GM12878 (cell line): Measurements from ENCODE around the gene CLDN24. TPM values are rescaled to one million over a fixed set of nuclear protein-coding genes. Genes with fewer than 3 reads are reported as not detected.

Experiments used
- ATAC-seq: fragments of 200-7000 bp; cut with Tn5 transposase; 3 replicates; pipeline ENCODE4 v1.9.1; 2020; ENCODE audit warnings: mild to moderate bottlenecking, moderate library complexity
- BruUV-seq: library from RNA; stranded (reverse); fragments of 400-500 nt; replicated peaks from 2 replicates; lab custom pipeline; 2021; lab: Mats Ljungman, UMichigan
- CTCF ChIA-PET: fragments of 300-600 bp; sonication (Branson Sonifier 250); formaldehyde crosslinking; extraction: SDS; loops from one replicate; lab custom pipeline; 2021; ENCODE audit warnings: inconsistent platforms; lab: Yijun Ruan, JAX
- POLR2A ChIA-PET: fragments of 350-600 bp; formaldehyde crosslinking; extraction: SDS; loops from one replicate; lab custom pipeline; 2021; ENCODE audit warnings: inconsistent platforms; lab: Charles Lee
- RAD21 ChIA-PET: fragments of 300-600 bp; sonication (Branson Sonifier 250); formaldehyde crosslinking; loops from one replicate; lab custom pipeline; 2023; ENCODE audit warnings: antibody characterized with exemption; ENCODE audit not compliant: unreplicated experiment; lab: Charles Lee
- SMC1A ChIA-PET: fragments of 300-600 bp; sonication (Branson Sonifier 250); formaldehyde crosslinking; loops from one replicate; lab custom pipeline; 2023; ENCODE audit not compliant: unreplicated experiment, uncharacterized antibody; lab: Charles Lee
- DNase-seq: peaks from one replicate; pipeline ENCODE4 v3.0.0-alpha.2; 2011; ENCODE audit warnings: low read depth, low spot score
- FAIRE-seq: peaks from 3 replicates; lab custom pipeline; 2011; peaks lifted over from hg19 to GRCh38; lab: Jason Lieb, UNC
- H2AFZ ChIP-seq: 2 replicates; pipeline ENCODE4 v1.6.0; 2011; ENCODE audit warnings: low read depth, low read length, control low read depth; ENCODE audit not compliant: control insufficient read depth
- H3K27ac ChIP-seq: 2 replicates; pipeline ENCODE4 v1.5.1; 2011; ENCODE audit warnings: control low read depth; ENCODE audit not compliant: control insufficient read depth, insufficient read depth
- H3K27me3 ChIP-seq, 2 experiments: replicated peaks in 1 of 2; 2 replicates each; pipeline versions ENCODE4 v1.6.0 to v1.6.1; 2011; ENCODE audit warnings: low read length in 1 of 2; ENCODE audit not compliant: control insufficient read depth in 2 of 2, insufficient read depth in 2 of 2
- H3K36me3 ChIP-seq, 2 experiments: 2 replicates each; pipeline ENCODE4 v1.5.1; 2011; ENCODE audit warnings: low read length in 1 of 2; ENCODE audit not compliant: control insufficient read depth in 2 of 2, insufficient read depth in 2 of 2
- H3K4me1 ChIP-seq: 2 replicates; pipeline ENCODE4 v1.6.1; 2011; ENCODE audit warnings: mild to moderate bottlenecking, low read length, moderate library complexity, mixed read lengths; ENCODE audit not compliant: control insufficient read depth, insufficient read depth
- H3K4me2 ChIP-seq: 2 replicates; pipeline ENCODE4 v1.6.0; 2011; ENCODE audit warnings: control low read depth; ENCODE audit not compliant: control insufficient read depth, insufficient read depth
- H3K4me3 ChIP-seq: fragments of 200-600 bp; sonication (generic); 2 replicates; pipeline ENCODE4 v1.5.1; 2016
- H3K79me2 ChIP-seq: 2 replicates; pipeline ENCODE4 v1.6.0; 2011; ENCODE audit warnings: low read length; ENCODE audit not compliant: control insufficient read depth, insufficient read depth
- H3K9ac ChIP-seq: 2 replicates; pipeline ENCODE4 v1.8.0; 2011; ENCODE audit warnings: low read length, control low read depth, mixed read lengths; ENCODE audit not compliant: control insufficient read depth, insufficient read depth
- H3K9me3 ChIP-seq: replicated peaks from 3 replicates; pipeline ENCODE4 v1.5.1; 2011; ENCODE audit warnings: mild to moderate bottlenecking, low read length; ENCODE audit not compliant: control insufficient read depth, insufficient read depth
- H4K20me1 ChIP-seq: 2 replicates; pipeline ENCODE4 v1.6.0; 2011; ENCODE audit not compliant: control insufficient read depth, insufficient read depth
- BMI1 ChIP-seq: fragments of 450-650 bp; IDR thresholded peaks from 2 replicates; pipeline ENCODE4 v1.6.1; 2016; ENCODE audit warnings: mild to moderate bottlenecking, moderate library complexity, borderline replicate concordance
- CBX3 ChIP-seq: fragments of 200-600 bp; sonication (generic); IDR thresholded peaks from 2 replicates; pipeline ENCODE4 v1.6.1; 2016; ENCODE audit warnings: low read depth, borderline replicate concordance
- CHD1 ChIP-seq: IDR thresholded peaks from 2 replicates; pipeline ENCODE4 v1.6.1; 2012; ENCODE audit warnings: low read depth, low read length, improper control_type of control experiment
- GATAD2B ChIP-seq: fragments of 450-650 bp; conservative IDR thresholded peaks from 2 replicates; pipeline ENCODE4 v1.6.1; 2017; ENCODE audit warnings: low read depth, mild to moderate bottlenecking, moderate library complexity
- HDAC6 ChIP-seq: fragments of 200-600 bp; sonication (generic); IDR thresholded peaks from one replicate; pipeline ENCODE4 v1.8.0; 2017; ENCODE audit warnings: antibody characterized with exemption; ENCODE audit not compliant: unreplicated experiment
- IRF3 ChIP-seq: fragments of 450-650 bp; IDR thresholded peaks from 2 replicates; pipeline ENCODE4 v1.6.1; 2014; ENCODE audit warnings: mild to moderate bottlenecking
- IRF4 ChIP-seq: IDR thresholded peaks from 2 replicates; pipeline ENCODE4 v1.6.1; 2011; ENCODE audit warnings: low read depth, low read length
- MYB ChIP-seq: fragments of 150-350 bp; IDR thresholded peaks from 2 replicates; pipeline ENCODE4 v1.6.1; 2014; ENCODE audit warnings: mild to moderate bottlenecking, low read depth, low read length, borderline replicate concordance
- NR2C2 ChIP-seq: IDR thresholded peaks from 2 replicates; pipeline ENCODE4 v1.6.1; 2011; ENCODE audit warnings: borderline replicate concordance, low read depth; ENCODE audit not compliant: control insufficient read depth, insufficient read length
- SP1 ChIP-seq: IDR thresholded peaks from one replicate; pipeline ENCODE4 v1.6.1; 2011; ENCODE audit warnings: low read depth, low read length
- SPI1 ChIP-seq: IDR thresholded peaks from 2 replicates; pipeline ENCODE4 v1.6.1; 2011; ENCODE audit warnings: low read depth, mild to moderate bottlenecking, low read length, moderate library complexity, borderline replicate concordance; ENCODE audit not compliant: insufficient read depth
- SREBF2 ChIP-seq: IDR thresholded peaks from 2 replicates; pipeline ENCODE4 v1.6.1; 2012; ENCODE audit warnings: mild to moderate bottlenecking, low read length
- STAT1 ChIP-seq: fragments of 450-650 bp; conservative IDR thresholded peaks from 2 replicates; pipeline ENCODE4 v1.6.1; 2014; ENCODE audit warnings: antibody characterized with exemption, mild to moderate bottlenecking
- TBL1XR1 ChIP-seq: IDR thresholded peaks from 2 replicates; pipeline ENCODE4 v1.6.1; 2012; ENCODE audit warnings: low read depth, low read length, improper control_type of control experiment
- WGBS: methylation state at CpG from one replicate; pipeline ENCODE4 v1.1.6; 2016; ENCODE audit warnings: low lambda C conversion rate; ENCODE audit not compliant: insufficient replicate concordance, insufficient coverage; ENCODE audit errors: missing lambda C conversion rate; 5-methylcytosine and 5-hydroxymethylcytosine counted together
- in situ Hi-C: fragments of 300-500 bp; cut with MboI; formaldehyde crosslinking; loops from 9 replicates; pipeline ENCODE4 v1.14.3; 2018; ENCODE audit warnings: mixed read lengths
- intact Hi-C: fragments of 100-400 bp; cut with micrococcal nuclease; formaldehyde crosslinking; loops from one replicate; pipeline ENCODE4 v1.14.2; 2022; ENCODE audit not compliant: unreplicated experiment
- polyA plus RNA-seq, 11 experiments: library from polyadenylated mRNA; depleted of rRNA in 4 of 11; unstranded in 6 of 11; stranded (reverse) in 5 of 11; fragments of >200 nt; fragmentation: Nextera tagmentation in 4 of 11; fragmentation: Illumina TruSeq in 1 of 11; extraction: Ambion mirVana in 4 of 11; extraction: Trizol in 1 of 11; gene quantifications; 1 replicate in 1 of 11; 2 replicates in 10 of 11; pipeline versions ENCODE4 v1.2.1 to v1.2.3, GENCODE V29; 2011 to 2016; ENCODE audit warnings: inconsistent platforms in 2 of 11, missing spikeins in 2 of 11, low read depth in 1 of 11
- total RNA-seq, 4 experiments: library from RNA; depleted of rRNA in 3 of 4; stranded (reverse); fragments of >200 nt in 3 of 4; fragmentation: Illumina TruSeq in 1 of 4; extraction: Trizol in 1 of 4; gene quantifications; 2 replicates each; pipeline versions ENCODE4 v1.2.1 to v1.2.3, GENCODE V29; 2013 to 2021
- TF ChIP-seq, protein P1 (sequence below): IDR thresholded peaks from 2 replicates; pipeline ENCODE4 v1.6.1; 2011; ENCODE audit warnings: borderline replicate concordance, low read depth, mild to moderate bottlenecking, moderate library complexity, mixed read lengths, low read length; ENCODE audit not compliant: insufficient read depth; ENCODE audit errors: extremely low read length

The CLDN24 gene
- total and polyA plus RNA-seq, 10 of the 15 experiments (the other 5 are each of a cell fraction or from before 2014, with no cell fraction given): not detected

DNA sequence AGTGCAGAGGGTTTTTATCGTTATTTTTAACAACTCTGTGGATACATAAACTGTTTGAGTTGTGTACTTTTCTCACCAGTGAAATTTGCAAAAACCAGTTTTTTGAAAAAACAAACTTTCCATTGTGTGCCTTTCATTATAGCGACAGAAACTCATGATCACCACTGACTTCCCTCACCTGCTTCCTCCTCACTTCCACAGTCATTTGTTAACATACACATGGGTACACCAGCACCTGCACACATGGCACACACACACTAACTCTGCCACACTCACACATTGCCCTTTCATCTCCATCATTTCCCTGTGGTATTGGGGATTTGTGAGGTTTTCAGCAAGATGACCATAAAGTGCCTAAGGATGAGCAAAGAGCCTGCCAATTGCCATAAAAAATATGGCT, 22.8 kb downstream of the CLDN24 start:
- 7% methylated on average over 2 of the region's 2 CpGs for WGBS
- TF ChIP-seq IRF3 (no peak), MYB (no peak), SREBF2 (no peak), TBL1XR1 (no peak), STAT1 (no peak), GATAD2B (no peak), SPI1 (no peak), SP1 (no peak), BMI1 (no peak), NR2C2 (no peak), HDAC6 (no peak), CHD1 (no peak), CBX3 (no peak), IRF4 (no peak)
- TF ChIP-seq, protein P1, sequence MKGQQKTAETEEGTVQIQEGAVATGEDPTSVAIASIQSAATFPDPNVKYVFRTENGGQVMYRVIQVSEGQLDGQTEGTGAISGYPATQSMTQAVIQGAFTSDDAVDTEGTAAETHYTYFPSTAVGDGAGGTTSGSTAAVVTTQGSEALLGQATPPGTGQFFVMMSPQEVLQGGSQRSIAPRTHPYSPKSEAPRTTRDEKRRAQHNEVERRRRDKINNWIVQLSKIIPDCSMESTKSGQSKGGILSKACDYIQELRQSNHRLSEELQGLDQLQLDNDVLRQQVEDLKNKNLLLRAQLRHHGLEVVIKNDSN: no peak
- TF ChIP-seq, all 136 proteins: peak for 0
- peak; percentile 13; the same call in 1 of the 3 replicates for ATAC-seq
- H3K9me3 ChIP-seq: no peaks in the 10 kb centered on the region
- intact Hi-C loops: no loop called here
- RAD21 ChIA-PET: no interaction called here
- H3K36me3 ChIP-seq: no peaks in the 10 kb centered on the region
- H2AFZ ChIP-seq: no peak overlapping the region
- no peaks in the 10 kb centered on the region for H4K20me1 ChIP-seq
- CTCF ChIA-PET: interaction anchor here (1.0 kb wide), 1 partner anchor 37 kb away, joined by 3 read pairs; no protein-coding TSS in a partner anchor
- BruUV-seq: no TSS peak
- SMC1A ChIA-PET: interaction anchor here (1.2 kb wide), 1 partner anchor 13 kb away, joined by 3 read pairs; no protein-coding TSS in a partner anchor
- no peaks in the 10 kb centered on the region for H3K79me2 ChIP-seq
- H3K27me3 ChIP-seq: no peaks in the 10 kb centered on the region
- no peak for DNase-seq
- no peak overlapping the region for H3K27ac ChIP-seq
- in situ Hi-C loops: no loop called here
- no peak overlapping the region for H3K4me3 ChIP-seq
- no peaks in the 10 kb centered on the region for H3K4me1 ChIP-seq
- H3K9ac ChIP-seq: no peak overlapping the region
- POLR2A ChIA-PET: no interaction called here
- H3K4me2 ChIP-seq: no peak overlapping the region
- FAIRE-seq: no peak
